Esophagus (tissue), 2 donors: Measurements from ENCODE around the gene PKD1L1. TPM values are rescaled to one million over a fixed set of nuclear protein-coding genes. Genes with fewer than 3 reads are reported as not detected.

Experiments used
- H3K27ac ChIP-seq, 2 donors: one replicate each; pipeline ENCODE4 v1.5.1; 2013; ENCODE audit warnings: low read depth in 2 of 2, mild to moderate bottlenecking in 2 of 2, inconsistent platforms in 1 of 2, low read length in 1 of 2, moderate library complexity in 1 of 2
- H3K27me3 ChIP-seq, 2 donors: one replicate each; pipeline ENCODE4 v1.6.1; 2013; ENCODE audit warnings: low read length in 2 of 2, control low read depth in 1 of 2, mild to moderate bottlenecking in 1 of 2; ENCODE audit not compliant: insufficient read depth in 2 of 2, control insufficient read depth in 1 of 2
- H3K36me3 ChIP-seq, 2 donors: one replicate each; pipeline ENCODE4 v1.6.1; 2013; ENCODE audit warnings: low read length in 1 of 2; ENCODE audit not compliant: control insufficient read depth in 2 of 2, insufficient read depth in 2 of 2
- H3K4me1 ChIP-seq, 2 donors: one replicate each; pipeline ENCODE4 v1.6.1; 2013; ENCODE audit warnings: low read length in 1 of 2; ENCODE audit not compliant: control insufficient read depth in 2 of 2, insufficient read depth in 2 of 2
- H3K4me3 ChIP-seq, 2 donors: one replicate each; pipeline ENCODE4 v1.5.1; 2013; ENCODE audit warnings: low read length in 2 of 2, mild to moderate bottlenecking in 2 of 2, low read depth in 1 of 2, moderate library complexity in 1 of 2
- H3K9me3 ChIP-seq, 2 donors: one replicate each; pipeline ENCODE4 v1.6.1; 2013; ENCODE audit warnings: mild to moderate bottlenecking in 2 of 2, low read depth in 1 of 2, low read length in 1 of 2, moderate library complexity in 1 of 2; ENCODE audit not compliant: control insufficient read depth in 2 of 2, insufficient read depth in 1 of 2
- WGBS, 2 donors: extraction: QIAGEN DNeasy Blood & Tissue Kit; methylation state at CpG; one replicate each; pipeline ENCODE4 v1.1.7; 2013; 5-methylcytosine and 5-hydroxymethylcytosine counted together
- polyA plus RNA-seq, 2 donors: library from polyadenylated mRNA; stranded (reverse); fragments of 200-250 nt; gene quantifications; one replicate each; pipeline ENCODE4 v1.2.3, GENCODE V29; 2013
- donor health status: healthy with polysubstance abuse.
- donor health status: Bipolar disorder and iron deficiency.

The PKD1L1 gene
- polyA plus RNA-seq, 2 donors, result 0.08 to 0.25 TPM

- Histone ChIP-seq H3K36me3 (no peaks in the 10 kb centered on the region), H3K4me1 (no peaks in the 10 kb centered on the region), H3K9me3 (no peaks in the 10 kb centered on the region), H3K27me3 (no peaks in the 10 kb centered on the region), H3K4me3 (no peak overlapping the region), H3K27ac (no peak overlapping the region)
- WGBS, 2 donors, result 70% methylated on average over 15 of the region's 15 CpGs
Observed at GRCh38 chr7:47893721-47894365, 54.4 kb downstream of the PKD1L1 start.

- 75 to 78% methylated on average over 10 of the region's 10 CpGs for WGBS, 2 donors
- Histone ChIP-seq H3K27me3 (no peaks in the 10 kb centered on the region), H3K4me3 (no peak overlapping the region)
Observed at GRCh38 chr7:47893238-47893637, 55.0 kb downstream of the PKD1L1 start.

GRCh38 chr7:47890606-47891005 is 57.7 kb downstream of the PKD1L1 start:
- 93% methylated on average over 9 of the region's 9 CpGs for WGBS, 2 donors
- Histone ChIP-seq H3K27ac (no peak overlapping the region), H3K9me3 (no peaks in the 10 kb centered on the region), H3K27me3 (no peaks in the 10 kb centered on the region), H3K36me3 (no peaks in the 10 kb centered on the region), H3K4me3 (no peak overlapping the region), H3K4me1 (no peaks in the 10 kb centered on the region)

More at GRCh38 chr7:47893238-47893637, 55.0 kb downstream of the PKD1L1 start:
- Histone ChIP-seq H3K9me3 (no peaks in the 10 kb centered on the region), H3K27ac (no peak overlapping the region), H3K36me3 (no peaks in the 10 kb centered on the region), H3K4me1 (no peaks in the 10 kb centered on the region)

GRCh38 chr7:47890125-47890524 is 58.1 kb downstream of the PKD1L1 start:
- no peak overlapping the region for H3K27ac ChIP-seq
- 83 to 87% methylated on average over 8 of the region's 8 CpGs for WGBS, 2 donors
- H3K27me3 ChIP-seq, result no peaks in the 10 kb centered on the region
- H3K4me1 ChIP-seq, result no peaks in the 10 kb centered on the region
- H3K36me3 ChIP-seq, result no peaks in the 10 kb centered on the region
- no peaks in the 10 kb centered on the region for H3K9me3 ChIP-seq
- H3K4me3 ChIP-seq, result no peak overlapping the region

GRCh38 chr7:47889723-47890122 is 58.5 kb downstream of the PKD1L1 start:
- H3K27ac ChIP-seq, result no peak overlapping the region
- H3K4me3 ChIP-seq, result no peak overlapping the region
- H3K4me1 ChIP-seq, result no peaks in the 10 kb centered on the region
- H3K27me3 ChIP-seq, result no peaks in the 10 kb centered on the region
- no peaks in the 10 kb centered on the region for H3K36me3 ChIP-seq
- H3K9me3 ChIP-seq, result no peaks in the 10 kb centered on the region
- WGBS, 2 donors, result 82 to 87% methylated on average over 7 of the region's 7 CpGs

GRCh38 chr7:47888371-47889265 is 59.6 kb downstream of the PKD1L1 start:
- H3K36me3 ChIP-seq, result no peaks in the 10 kb centered on the region

DNA sequence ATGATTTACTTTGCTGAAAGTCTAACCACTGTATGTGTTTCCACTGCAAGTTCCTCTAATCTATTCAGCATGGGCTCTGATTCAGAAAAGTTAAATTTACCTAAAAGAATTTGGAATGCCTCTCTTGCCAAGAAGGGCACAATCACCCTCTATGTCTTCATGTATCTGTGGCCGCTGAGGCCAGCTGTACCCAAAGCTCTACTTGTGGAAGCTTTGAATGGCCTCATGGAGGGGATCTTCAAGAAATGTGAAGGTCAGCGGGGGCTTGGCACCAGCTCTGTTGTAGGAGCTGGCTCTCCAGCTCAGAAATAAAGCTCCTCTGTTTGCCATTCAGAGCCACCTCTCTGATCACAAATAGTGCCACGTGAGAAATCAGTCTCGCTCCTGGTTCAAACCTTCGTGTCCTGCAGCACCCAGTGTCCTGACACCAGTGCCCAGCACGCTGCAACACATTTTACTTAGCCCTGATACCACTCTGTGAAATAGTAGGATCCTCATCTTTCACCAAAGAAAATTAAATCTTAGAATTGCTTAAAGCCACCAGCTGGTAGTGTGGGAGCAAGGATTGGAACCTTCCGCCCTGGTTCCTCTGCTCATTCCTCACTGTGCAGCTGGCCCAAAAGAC is 61.1 kb downstream of the PKD1L1 start:
- H3K4me3 ChIP-seq, result no peak overlapping the region
- no peaks in the 10 kb centered on the region for H3K4me1 ChIP-seq
- no peak overlapping the region for H3K27ac ChIP-seq
- H3K9me3 ChIP-seq, result no peaks in the 10 kb centered on the region
- H3K36me3 ChIP-seq, result no peaks in the 10 kb centered on the region
- WGBS, 2 donors, result 87 to 89% methylated on average over 7 of the region's 7 CpGs
- no peaks in the 10 kb centered on the region for H3K27me3 ChIP-seq

More at GRCh38 chr7:47888371-47889265, 59.6 kb downstream of the PKD1L1 start:
- H3K4me3 ChIP-seq, result no peak overlapping the region
- H3K27me3 ChIP-seq, result no peaks in the 10 kb centered on the region
- H3K4me1 ChIP-seq, result no peaks in the 10 kb centered on the region
- WGBS, 2 donors, result 81 to 83% methylated on average over 18 of the region's 18 CpGs
- no peak overlapping the region for H3K27ac ChIP-seq
- H3K9me3 ChIP-seq, result no peaks in the 10 kb centered on the region

DNA sequence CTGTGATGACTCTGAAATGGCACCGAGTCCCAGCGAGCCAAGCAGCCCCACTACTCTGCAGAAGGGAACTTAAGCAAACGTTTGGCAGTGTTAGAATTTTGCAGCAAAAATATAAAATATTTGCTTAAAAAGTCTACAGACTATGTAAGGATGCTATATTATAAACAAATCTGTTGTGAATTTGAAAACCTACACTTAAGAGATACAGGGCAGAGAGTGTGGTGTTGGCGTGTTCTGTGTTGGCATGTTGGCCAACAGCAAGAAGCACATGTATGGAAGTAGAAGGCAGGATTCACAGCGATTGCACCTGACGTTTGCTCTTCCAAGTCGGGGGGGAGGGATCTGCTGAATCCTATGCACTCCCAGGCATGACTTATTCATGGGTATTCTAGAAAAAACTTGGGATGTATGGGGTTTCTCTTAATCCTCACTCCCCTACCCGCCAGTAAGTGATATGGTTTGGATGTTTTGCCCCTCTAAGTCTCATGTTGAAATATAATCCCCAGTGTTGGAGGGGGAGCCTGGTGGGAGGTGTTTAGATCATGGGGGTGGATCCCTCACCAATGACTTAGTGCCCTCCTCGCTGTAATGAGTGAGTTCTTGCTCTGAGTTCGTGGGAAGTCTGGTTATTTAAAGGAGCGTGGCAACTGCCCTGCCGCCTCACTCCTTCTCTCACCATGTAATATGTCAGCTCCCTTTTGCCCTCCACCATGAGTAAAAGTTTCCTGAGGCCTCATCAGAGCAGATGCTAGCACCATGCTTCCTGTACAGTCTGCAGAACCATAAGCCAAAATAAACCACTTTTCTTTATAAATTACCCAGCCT is 62.1 kb downstream of the PKD1L1 start:
- WGBS, 2 donors, result 85% methylated on average over 12 of the region's 12 CpGs

More for the DNA sequence above, 62.1 kb downstream of the PKD1L1 start:
- Histone ChIP-seq H3K4me1 (no peaks in the 10 kb centered on the region), H3K27ac (no peak overlapping the region), H3K9me3 (no peaks in the 10 kb centered on the region), H3K4me3 (no peak overlapping the region), H3K36me3 (no peaks in the 10 kb centered on the region), H3K27me3 (no peaks in the 10 kb centered on the region)
